ENCODE data around the gene EFEMP2. TPM values are rescaled to one million over a fixed set of nuclear protein-coding genes. Genes with fewer than 3 reads are reported as not detected.
A peak's percentile ranks its signal among the peaks of the same experiment; 100 is the strongest.

Gene EFEMP2
- total and polyA plus RNA-seq, 10 of the 15 experiments (the other 5 are each of a cell fraction or from before 2014, with no cell fraction given), result 0.24 to 13.2 (median 1.3) TPM; not detected in 1

GRCh38 chr11:65900899-65901180 is 28.2 kb upstream of the EFEMP2 start (continued):
- TF ChIP-seq, protein P1, sequence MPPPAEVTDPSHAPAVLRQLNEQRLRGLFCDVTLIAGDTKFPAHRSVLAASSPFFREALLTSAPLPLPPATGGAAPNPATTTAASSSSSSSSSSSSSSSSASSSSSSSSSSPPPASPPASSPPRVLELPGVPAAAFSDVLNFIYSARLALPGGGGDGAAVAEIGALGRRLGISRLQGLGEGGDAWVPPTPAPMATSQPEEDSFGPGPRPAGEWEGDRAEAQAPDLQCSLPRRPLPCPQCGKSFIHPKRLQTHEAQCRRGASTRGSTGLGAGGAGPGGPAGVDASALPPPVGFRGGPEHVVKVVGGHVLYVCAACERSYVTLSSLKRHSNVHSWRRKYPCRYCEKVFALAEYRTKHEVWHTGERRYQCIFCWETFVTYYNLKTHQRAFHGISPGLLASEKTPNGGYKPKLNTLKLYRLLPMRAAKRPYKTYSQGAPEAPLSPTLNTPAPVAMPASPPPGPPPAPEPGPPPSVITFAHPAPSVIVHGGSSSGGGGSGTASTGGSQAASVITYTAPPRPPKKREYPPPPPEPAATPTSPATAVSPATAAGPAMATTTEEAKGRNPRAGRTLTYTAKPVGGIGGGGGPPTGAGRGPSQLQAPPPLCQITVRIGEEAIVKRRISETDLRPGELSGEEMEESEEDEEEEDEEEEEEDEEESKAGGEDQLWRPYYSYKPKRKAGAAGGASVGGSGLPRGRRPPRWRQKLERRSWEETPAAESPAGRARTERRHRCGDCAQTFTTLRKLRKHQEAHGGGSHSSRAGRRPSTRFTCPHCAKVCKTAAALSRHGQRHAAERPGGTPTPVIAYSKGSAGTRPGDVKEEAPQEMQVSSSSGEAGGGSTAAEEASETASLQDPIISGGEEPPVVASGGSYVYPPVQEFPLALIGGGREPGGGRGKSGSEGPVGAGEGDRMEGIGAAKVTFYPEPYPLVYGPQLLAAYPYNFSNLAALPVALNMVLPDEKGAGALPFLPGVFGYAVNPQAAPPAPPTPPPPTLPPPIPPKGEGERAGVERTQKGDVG (CRISPR knock-in tag; IDR thresholded peaks at IDR 0.05), result no peak

DNA sequence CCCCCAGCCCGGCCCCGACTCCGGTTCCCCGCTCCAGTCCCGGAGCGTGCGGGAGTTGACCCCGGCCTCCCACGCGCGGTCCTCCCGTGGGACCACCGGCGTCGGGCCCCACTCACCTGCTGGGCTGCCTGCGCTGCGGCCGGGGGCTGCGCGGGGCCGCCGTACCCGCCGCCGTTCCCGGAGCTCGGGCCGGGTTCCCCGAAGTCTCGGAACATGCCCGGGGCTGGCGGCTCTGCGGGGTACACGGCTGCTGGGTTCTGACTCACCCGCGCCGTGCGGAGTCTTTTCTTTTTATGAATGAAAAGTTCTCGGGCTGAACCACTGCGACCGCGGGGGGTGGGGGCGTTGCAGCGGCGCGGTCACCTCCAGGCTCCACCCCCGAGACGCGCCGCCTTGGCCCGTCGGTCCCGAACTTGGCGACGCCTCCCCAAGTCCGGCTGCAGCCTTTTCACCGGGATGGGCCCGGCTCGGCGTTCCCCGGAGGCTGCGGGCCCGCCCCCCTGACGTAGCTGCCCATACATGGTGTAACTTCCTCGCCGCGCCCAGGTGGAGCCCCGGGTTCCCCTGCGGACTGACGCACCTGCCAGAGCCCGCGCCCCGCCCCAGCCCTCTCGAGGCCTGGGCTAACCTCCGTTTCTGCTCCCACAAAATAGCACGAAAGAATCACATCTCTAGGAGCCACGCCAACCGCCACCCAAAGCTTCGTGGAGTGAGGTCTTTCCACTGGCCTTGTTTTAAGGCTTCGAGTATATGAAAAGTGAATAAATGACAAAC is 27.7 kb upstream of the EFEMP2 start, which contains the start of gene FOSL1:
Gene FOSL1 (minus strand): TSS at position 264 of the 774 bp plus-strand sequence. CDS start 49 bp downstream, at position 215.
- 2% methylated on average over 71 of the region's 80 CpGs for WGBS (ENCODE audit: insufficient coverage, insufficient replicate concordance, low lambda C conversion rate, missing lambda C conversion rate)
- intact Hi-C loops (cut with micrococcal nuclease; ENCODE audit: unreplicated experiment), result no loop called here
- Histone ChIP-seq H3K9ac (ENCODE audit: control insufficient read depth, insufficient read depth, low read length) (peak within 1 kb of the TSS; percentile 3), H3K27me3 (replicated peaks in 1 of 2; ENCODE audit: control insufficient read depth in 2 of 2, insufficient read depth in 2 of 2, low read length in 1 of 2) (no peaks in the 10 kb centered on the region; a peak in 1 of 4 replicates), H3K9me3 (replicated peaks; ENCODE audit: control insufficient read depth, insufficient read depth, low read length) (no peaks in the 10 kb centered on the region), H3K4me1 (ENCODE audit: control insufficient read depth, insufficient read depth, low read length) (0 out of 2 replicates have a peak, but pooled peaks cover 6% of the 10 kb centered on the region), H3K79me2 (ENCODE audit: control insufficient read depth, insufficient read depth, low read length) (peaks cover 9% of the 10 kb centered on the region), H2AFZ (ENCODE audit: control insufficient read depth, low read depth, low read length) (peak within 1 kb of the TSS; percentile 64), H3K27ac (ENCODE audit: control insufficient read depth, insufficient read depth) (peak within 1 kb of the TSS; percentile 9; the same call in 1 of the 2 replicates), H3K36me3 (ENCODE audit: control insufficient read depth in 2 of 2, insufficient read depth in 2 of 2, low read length in 1 of 2) (no peaks in the 10 kb centered on the region), H4K20me1 (ENCODE audit: control insufficient read depth, insufficient read depth) (no peaks in the 10 kb centered on the region), H3K4me2 (ENCODE audit: control insufficient read depth, insufficient read depth) (peak within 1 kb of the TSS; percentile 86), H3K4me3 (peak within 1 kb of the TSS; percentile 84)
- DNase-seq (ENCODE audit: low read depth, low spot score) (peak; percentile 57), FAIRE-seq (peak; percentile 56), ATAC-seq (peak; percentile 89)
- ChIA-PET POLR2A (interaction anchor here (0.6 to 4.9 kb wide), 6 partner anchors 9 to 226 kb away, joined by 3 to 67 read pairs (median 6); partner anchors contain the start of genes CCDC85B and FIBP), RAD21 (ENCODE audit: unreplicated experiment) (interaction anchor here (0.5 to 2.6 kb wide), 4 partner anchors 9 to 199 kb away, joined by 4 to 23 read pairs (median 5); partner anchors contain the start of genes CCDC85B and MUS81), CTCF (interaction anchor here (0.6 to 6.5 kb wide), 4 partner anchors 11 to 87 kb away, joined by 3 to 67 read pairs (median 12); partner anchors contain the start of genes CCDC85B and FIBP), SMC1A (ENCODE audit: uncharacterized antibody, unreplicated experiment) (interaction anchor here (0.8 to 5.6 kb wide), 4 partner anchors 11 to 91 kb away, joined by 3 to 47 read pairs (median 5); partner anchors contain the start of genes CCDC85B and FIBP)
- BruUV-seq (replicated peaks), result no TSS peak
- in situ Hi-C loops (cut with MboI), result no loop called here
- TF ChIP-seq SUPT20H (IDR thresholded peaks at IDR 0.05; ENCODE audit: borderline replicate concordance, control insufficient read depth, low read depth, low read length), result no peak
- TF ChIP-seq BCL11A (IDR thresholded peaks at IDR 0.05; ENCODE audit: low read depth, low read length), result no peak
- no peak for TF ChIP-seq JUNB (IDR thresholded peaks at IDR 0.05)
- no peak for TF ChIP-seq EZH2 (IDR thresholded peaks at IDR 0.05; ENCODE audit: borderline replicate concordance, control insufficient read depth, low read depth, low read length)
- TF ChIP-seq, protein P2, sequence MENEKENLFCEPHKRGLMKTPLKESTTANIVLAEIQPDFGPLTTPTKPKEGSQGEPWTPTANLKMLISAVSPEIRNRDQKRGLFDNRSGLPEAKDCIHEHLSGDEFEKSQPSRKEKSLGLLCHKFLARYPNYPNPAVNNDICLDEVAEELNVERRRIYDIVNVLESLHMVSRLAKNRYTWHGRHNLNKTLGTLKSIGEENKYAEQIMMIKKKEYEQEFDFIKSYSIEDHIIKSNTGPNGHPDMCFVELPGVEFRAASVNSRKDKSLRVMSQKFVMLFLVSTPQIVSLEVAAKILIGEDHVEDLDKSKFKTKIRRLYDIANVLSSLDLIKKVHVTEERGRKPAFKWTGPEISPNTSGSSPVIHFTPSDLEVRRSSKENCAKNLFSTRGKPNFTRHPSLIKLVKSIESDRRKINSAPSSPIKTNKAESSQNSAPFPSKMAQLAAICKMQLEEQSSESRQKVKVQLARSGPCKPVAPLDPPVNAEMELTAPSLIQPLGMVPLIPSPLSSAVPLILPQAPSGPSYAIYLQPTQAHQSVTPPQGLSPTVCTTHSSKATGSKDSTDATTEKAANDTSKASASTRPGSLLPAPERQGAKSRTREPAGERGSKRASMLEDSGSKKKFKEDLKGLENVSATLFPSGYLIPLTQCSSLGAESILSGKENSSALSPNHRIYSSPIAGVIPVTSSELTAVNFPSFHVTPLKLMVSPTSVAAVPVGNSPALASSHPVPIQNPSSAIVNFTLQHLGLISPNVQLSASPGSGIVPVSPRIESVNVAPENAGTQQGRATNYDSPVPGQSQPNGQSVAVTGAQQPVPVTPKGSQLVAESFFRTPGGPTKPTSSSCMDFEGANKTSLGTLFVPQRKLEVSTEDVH (IDR thresholded peaks at IDR 0.05; ENCODE audit: low read depth, partially characterized antibody), result no peak
- peak; percentile 61; the same call in 1 of the 2 replicates for TF ChIP-seq TAF1 (IDR thresholded peaks at IDR 0.05; ENCODE audit: borderline replicate concordance, low read depth, low read length)
- TF ChIP-seq POLR2AphosphoS2 (IDR thresholded peaks at IDR 0.05; ENCODE audit: low read depth, low read length), result no peak
- TF ChIP-seq BCL3 (IDR thresholded peaks at IDR 0.05; ENCODE audit: borderline replicate concordance, insufficient read depth, low read depth, low read length, poor library complexity, severe bottlenecking), result no peak
- TF ChIP-seq RBBP5 (conservative IDR thresholded peaks at IDR 0.05), result no peak
- no peak for TF ChIP-seq YBX1 (IDR thresholded peaks at IDR 0.05)
- peak; percentile 20 for TF ChIP-seq HDAC6 (IDR thresholded peaks at IDR 0.05; ENCODE audit: unreplicated experiment)

All from GM12878 (cell line).